Choroid plexus epithelial cell (primary cell): ENCODE results near the gene ZNF331.
"Not testable (repeated sequence)": the region's sequence is repeated elsewhere in the genome, so short reads cannot be mapped to it uniquely, and the experiment has no call there.

ENCODE experiments used
- DNase-seq: peaks from one replicate; pipeline ENCODE4 v3.0.0-alpha.2; 2010; ENCODE audit warnings: low read depth
- H3K4me3 ChIP-seq: 2 replicates; pipeline ENCODE4 v1.5.1; 2011; ENCODE audit warnings: low read depth, mild to moderate bottlenecking, control low read depth, low read length, moderate library complexity
- CTCF ChIP-seq: conservative IDR thresholded peaks from 2 replicates; pipeline ENCODE4 v1.5.1; 2011; ENCODE audit warnings: low read depth, mild to moderate bottlenecking, control low read depth, inconsistent platforms, low read length, moderate library complexity

Gene ZNF331

DNA sequence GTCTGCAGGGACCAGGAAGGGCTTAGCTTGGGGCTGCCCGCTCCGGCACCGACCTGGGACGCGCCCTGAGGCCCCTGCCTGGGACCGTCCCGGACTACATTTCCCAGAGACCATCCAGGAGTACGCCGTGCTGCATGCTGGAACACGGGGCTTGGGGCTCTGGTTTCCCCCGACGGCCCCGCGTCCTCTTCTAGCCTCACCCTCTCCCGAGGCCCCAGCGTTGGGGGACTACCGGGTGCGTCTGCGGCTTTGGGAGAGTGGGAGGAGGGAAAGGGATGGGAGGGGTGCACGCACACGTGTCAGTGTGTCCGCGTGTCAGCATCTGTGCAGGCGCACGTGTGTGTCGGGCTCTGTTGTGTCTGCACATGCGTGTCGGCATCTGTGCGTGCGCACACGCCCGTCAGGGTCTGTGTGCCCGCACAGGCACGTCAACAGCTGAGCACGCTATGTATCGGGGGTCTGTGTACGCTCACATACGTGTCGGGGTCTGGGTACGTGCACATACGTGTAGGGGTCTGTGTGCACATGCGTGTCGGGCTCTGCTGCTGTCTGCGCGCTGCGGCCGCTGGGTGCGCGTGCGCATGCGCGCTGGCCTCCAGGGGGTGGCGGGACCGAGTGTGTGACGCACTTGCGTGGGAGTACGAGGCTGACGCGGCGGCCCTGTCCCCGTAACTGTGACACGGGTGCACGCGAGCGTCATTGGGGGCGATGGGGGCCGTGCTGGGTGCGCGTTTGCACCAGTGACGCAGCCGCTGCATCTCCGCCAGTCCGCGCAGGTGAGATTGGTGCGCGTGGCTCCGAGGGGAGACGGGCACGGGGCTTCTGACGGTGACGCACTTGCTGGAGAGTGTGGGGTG is at the start of gene ZNF331:
ZNF331 (plus strand) TSS at position 625 of the 857 bp plus-strand sequence. CDS start 31,232 bp downstream, outside the sequence.
- peak; percentile 40 for TF ChIP-seq CTCF
- H3K4me3 ChIP-seq = peak within 1 kb of the TSS; percentile 87
- DNase-seq = peak; percentile 64

DNA sequence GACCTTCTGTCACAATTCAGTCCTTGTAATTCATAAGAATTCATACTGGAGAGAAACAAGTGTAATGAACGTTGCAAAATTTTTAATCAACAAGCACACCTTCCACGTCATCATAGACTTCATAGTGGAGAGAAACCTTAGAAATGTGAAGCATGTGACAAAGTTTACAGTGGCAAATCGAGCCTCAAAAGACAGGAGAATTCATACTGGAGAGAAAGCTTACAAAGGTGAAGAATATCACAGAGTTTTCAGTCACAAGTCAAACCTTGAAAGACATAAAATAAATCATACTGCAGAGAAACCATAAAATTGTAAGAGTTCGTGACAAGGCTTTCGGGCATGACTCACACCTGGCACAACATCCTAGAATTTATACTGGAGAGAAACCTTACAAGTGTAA is 45.8 kb upstream of the ZNF331 start:
- no peak for DNase-seq
- H3K4me3 ChIP-seq = no peak overlapping the region
- no peak for TF ChIP-seq CTCF

GRCh38 chr19:53497311-53498023 is 40.5 kb upstream of the ZNF331 start:
- not testable (repeated sequence) for H3K4me3 ChIP-seq, DNase-seq

DNA sequence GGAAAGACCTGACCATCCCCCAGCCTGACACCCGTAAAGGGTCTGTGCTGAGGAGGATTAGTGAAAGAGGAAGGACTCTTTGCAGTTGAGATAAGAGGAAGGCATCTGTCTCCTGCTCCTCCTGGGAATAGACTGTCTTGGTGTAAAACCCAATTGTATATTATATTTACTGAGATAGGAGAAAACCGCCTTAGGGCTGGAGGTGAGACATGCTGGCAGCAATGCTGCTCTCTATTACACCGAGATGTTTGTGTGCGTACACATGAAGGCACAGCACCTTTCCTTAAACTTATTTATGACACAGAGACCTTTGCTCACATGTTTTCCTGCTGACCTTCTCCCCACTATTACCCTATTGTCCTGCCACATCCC is 39.9 kb upstream of the ZNF331 start:
- not testable (repeated sequence) for DNase-seq, H3K4me3 ChIP-seq

GRCh38 chr19:53503151-53503550 is 34.8 kb upstream of the ZNF331 start:
- DNase-seq = not testable (repeated sequence)

DNA sequence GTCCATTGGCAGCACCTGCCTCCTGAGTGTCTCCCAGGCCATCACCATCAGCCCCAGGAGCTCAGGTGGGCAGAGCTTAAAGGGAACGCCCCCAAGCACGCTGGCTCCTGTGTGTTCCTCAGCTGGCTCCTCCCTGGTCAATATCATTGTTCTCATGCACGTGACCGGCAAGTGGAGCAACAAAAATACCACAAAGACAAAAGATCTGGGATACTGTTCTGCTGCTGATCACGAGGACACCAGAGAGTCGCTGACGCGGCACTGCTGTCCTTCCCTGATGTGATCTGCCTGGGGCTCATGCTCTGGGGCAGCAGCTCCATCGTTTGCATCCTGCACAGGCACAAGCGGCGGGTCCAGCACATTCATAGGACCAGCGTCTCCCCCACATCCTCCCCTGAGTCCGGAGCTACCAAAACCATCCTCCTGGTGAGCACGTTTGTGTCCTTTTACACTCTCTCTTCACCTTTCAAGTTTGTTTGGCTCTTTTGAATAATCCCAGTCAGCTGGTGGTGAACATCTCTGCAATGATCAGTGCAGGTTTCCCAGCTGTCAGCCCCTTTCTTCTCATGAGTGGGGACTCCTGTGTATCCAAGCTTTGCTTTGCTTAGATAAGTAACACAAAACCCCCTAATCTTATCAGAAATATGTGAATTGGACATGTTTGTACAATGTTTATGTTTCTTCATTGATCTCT is 34.1 kb upstream of the ZNF331 start:
- H3K4me3 ChIP-seq, DNase-seq: not testable (repeated sequence)

More at GRCh38 chr19:53503151-53503550, 34.8 kb upstream of the ZNF331 start:
- H3K4me3 ChIP-seq = not testable (repeated sequence)

GRCh38 chr19:53504365-53504703 is 33.6 kb upstream of the ZNF331 start:
- peak overlapping the region; percentile 33 for H3K4me3 ChIP-seq

GRCh38 chr19:53504885-53505284 is 33.1 kb upstream of the ZNF331 start:
- TF ChIP-seq CTCF = no peak
- peak; percentile 23 for DNase-seq
- H3K4me3 ChIP-seq = no peak overlapping the region

More at GRCh38 chr19:53504365-53504703, 33.6 kb upstream of the ZNF331 start:
- DNase-seq = peak; percentile 11
- peak; percentile 35 for TF ChIP-seq CTCF

DNA sequence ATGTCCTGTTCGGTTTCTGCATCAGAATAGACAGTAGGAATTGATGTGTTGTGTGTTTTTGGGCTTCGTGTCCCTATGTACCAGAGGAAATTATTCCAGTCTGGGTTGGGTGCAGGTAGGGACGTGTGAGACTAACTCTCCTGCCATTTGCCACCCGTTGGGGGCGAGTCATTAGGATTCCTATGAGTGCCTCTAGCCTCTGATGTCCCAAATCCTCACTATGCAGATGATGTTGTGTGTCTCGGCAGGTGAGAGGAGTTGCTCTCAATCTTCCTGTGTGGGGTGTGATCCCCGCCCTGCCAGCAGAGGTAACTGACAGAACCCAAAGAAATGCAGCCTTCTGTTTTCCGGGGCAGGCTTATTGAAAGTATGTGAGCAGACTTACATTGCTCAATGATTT is 31.2 kb upstream of the ZNF331 start:
- no peak for TF ChIP-seq CTCF
- no peak for DNase-seq
- H3K4me3 ChIP-seq = no peak overlapping the region
